HG03565 (cell line): ENCODE measurements around the gene ASMTL.

Experiments used
- ATAC-seq: cut with Tn5 transposase; IDR thresholded peaks from one replicate; pipeline ENCODE4 v1.9.1; 2021; ENCODE audit warnings: mild to moderate bottlenecking, moderate library complexity; ENCODE audit not compliant: unreplicated experiment

ASMTL gene

DNA sequence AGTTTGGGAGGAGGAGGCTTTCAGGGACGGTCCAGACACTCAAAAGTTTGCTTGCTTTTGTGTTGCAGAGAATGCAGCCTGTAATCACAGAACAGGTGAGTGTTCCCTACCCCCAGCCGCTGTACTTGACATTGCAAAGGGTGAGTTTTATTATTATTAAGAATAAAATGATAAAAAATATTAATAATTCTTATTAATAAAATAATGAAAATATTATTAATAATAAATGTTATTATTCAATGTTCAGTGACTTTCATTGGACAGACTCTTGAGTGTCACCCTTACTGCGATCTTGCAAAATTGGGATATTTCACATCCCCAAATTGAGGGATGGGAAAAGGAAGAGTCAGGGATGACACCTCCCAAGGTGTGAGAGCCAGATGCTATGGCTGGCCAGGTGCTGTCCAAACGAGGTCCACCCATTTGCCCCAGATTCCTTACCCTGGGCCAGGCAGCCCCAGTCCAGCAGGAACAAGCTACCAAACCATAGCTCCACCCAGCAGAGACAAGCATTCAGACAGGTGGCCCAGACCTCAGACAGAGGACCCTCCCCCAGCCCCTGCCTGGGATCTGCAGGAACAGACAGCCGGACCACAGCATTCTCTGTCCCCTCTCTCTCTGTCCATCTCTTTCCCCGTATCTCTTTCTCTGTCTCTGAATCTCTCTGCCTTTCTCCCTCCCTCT, 93.8 kb downstream of the ASMTL start:
- ATAC-seq, result no peak

- no peak for ATAC-seq
Measured at GRCh38 chrX:1357993-1358392, 94.7 kb downstream of the ASMTL start.

- no peak for ATAC-seq
Measured at GRCh38 chrX:1355131-1356046, 97.3 kb downstream of the ASMTL start.

DNA sequence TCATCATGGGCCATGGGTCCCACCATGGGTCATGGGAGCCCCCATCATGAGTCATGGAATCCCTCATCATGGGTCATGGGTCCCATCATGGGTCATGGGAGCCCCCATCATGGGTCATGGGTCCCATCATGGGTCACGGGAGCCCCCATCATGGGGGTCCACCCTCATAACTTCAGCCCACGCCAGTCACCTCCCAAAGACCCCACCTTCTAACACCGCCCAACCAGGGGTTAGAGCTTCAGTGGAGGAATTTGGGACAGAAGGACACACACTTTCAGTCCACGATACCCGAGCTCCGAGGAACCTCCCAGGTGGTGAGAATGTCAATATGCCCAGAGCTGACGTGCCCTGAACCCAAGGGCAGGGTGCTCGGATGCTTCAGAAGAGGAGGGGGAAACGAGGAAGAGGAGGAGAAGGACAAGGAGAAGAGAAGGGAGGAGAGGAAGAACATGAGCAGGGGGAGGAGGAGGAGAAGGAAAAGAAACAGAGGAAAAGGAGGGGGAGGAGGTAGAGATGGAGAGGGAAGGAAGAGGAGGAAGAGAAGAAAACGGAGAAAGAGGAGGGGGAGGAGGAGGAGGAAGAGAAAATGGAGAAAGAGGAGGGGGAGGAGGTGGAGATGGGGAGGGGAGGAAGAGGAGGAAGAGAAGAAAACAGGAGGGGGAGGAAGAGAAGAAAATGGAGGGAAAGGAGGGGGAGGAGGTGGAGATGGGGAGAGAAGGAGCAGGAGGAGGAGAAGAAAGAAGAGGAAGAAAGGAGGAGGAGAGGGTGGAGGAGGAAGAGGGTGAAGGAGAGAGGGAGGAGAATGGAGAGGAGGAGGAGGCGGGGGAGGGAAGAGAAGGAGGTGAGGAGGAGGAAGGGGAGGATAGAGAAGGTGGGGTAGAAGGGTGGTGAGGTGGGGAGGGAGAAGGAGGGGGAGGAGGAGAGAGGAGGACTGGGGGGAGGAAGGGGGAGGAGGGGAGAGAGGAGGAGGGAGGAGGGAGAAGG, 98.4 kb downstream of the ASMTL start:
- no peak for ATAC-seq
